ENCODE measurements around the gene OSBPL10. TPM values are rescaled to one million over a fixed set of nuclear protein-coding genes. Genes with fewer than 3 reads are reported as not detected.
A peak's percentile ranks its signal among the peaks of the same experiment; 100 is the strongest.

Gene OSBPL10
- total RNA-seq, 2 experiments from 2014 or later: 6.1 to 6.4 TPM

DNA sequence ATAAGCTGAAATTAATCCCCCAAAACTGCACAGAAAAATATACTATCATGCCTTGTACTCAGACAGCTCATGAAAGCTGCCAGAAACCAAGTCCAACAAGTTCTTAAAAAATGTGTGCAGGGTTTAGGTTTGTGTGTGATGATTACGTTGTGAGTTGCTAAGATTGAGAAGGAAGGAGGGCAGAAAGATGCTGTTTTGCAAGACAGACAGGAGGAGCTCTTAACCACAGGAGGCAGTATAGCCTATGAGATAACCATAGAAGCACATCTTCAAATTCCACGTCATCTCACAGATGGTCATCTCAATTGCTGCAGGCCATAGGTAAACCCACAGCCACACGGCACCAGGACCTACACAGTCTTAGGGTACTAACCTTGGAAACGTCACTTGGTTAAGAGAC, 256.4 kb downstream of the OSBPL10 start:
- intact Hi-C loops (cut with micrococcal nuclease): loop anchor here (2.0 kb wide), 1 partner anchor 44 kb away; no protein-coding TSS in a partner anchor
- Mint-ChIP-seq H3K4me1 (ENCODE audit: low read depth) (no peaks in the 10 kb centered on the region), H3K36me3 (ENCODE audit: low read depth) (no peaks in the 10 kb centered on the region), H3K27me3 (ENCODE audit: low read depth) (peaks cover 5% of the 10 kb centered on the region), H3K4me3 (no peak overlapping the region), H3K9me3 (no peaks in the 10 kb centered on the region), H3K27ac (no peak overlapping the region)
- DNase-seq: no peak
- CTCF ChIA-PET: interaction anchor here (0.6 to 1.3 kb wide), 5 partner anchors 11 to 773 kb away, joined by 3 to 5 read pairs (median 3); no protein-coding TSS in a partner anchor

DNA sequence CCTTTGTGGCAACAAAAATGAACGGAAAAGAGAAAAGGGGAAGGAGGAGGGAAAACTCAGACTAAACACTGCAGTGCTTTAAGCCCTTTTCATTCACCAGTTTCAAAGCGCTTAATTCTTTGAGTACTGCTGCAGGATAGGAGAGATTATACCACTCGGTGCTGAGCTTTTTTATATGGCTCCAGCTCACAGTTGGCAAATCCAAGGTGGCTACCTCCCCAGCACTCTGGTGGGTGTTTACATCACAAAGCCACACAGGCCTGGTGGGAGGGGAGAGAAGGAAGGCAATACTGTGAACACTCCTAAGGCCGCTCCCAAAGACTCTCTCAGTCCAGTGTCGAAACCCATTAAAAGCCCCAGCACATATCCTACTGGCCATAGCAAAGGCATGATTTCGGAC, 256.9 kb downstream of the OSBPL10 start:
- H3K9me3 Mint-ChIP-seq: no peaks in the 10 kb centered on the region
- H3K36me3 Mint-ChIP-seq (ENCODE audit: low read depth): no peaks in the 10 kb centered on the region
- CTCF ChIA-PET: interaction anchor here (0.6 to 1.3 kb wide), 4 partner anchors 10 to 774 kb away, joined by 3 to 5 read pairs (median 3); no protein-coding TSS in a partner anchor
- H3K27ac Mint-ChIP-seq: no peak overlapping the region
- intact Hi-C loops (cut with micrococcal nuclease): loop anchor here (2.0 kb wide), 1 partner anchor 45 kb away; no protein-coding TSS in a partner anchor
- H3K4me1 Mint-ChIP-seq (ENCODE audit: low read depth): no peaks in the 10 kb centered on the region
- no peak overlapping the region for H3K4me3 Mint-ChIP-seq
- DNase-seq: no peak
- peaks cover 5% of the 10 kb centered on the region for H3K27me3 Mint-ChIP-seq (ENCODE audit: low read depth)

DNA sequence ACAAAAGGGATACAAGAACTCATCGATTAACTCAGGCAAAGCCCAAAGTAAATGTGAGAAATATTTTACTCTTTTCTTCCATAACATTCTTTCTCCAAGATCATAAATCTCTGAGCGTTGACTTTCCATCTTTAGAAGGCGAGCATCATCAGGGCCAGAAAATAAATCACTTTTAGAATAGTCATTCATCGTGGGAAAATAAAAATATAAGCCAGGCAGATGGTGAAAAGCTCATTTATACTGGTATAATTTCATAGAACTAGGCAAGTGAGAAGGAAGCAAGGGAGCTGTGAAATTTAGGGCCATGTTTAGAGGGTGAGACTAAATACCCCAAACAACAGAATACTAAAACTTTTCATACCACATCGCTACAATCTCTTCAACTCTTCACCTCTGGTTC, 257.4 kb downstream of the OSBPL10 start:
- no peaks in the 10 kb centered on the region for H3K4me1 Mint-ChIP-seq (ENCODE audit: low read depth)
- no peak overlapping the region for H3K27ac Mint-ChIP-seq
- intact Hi-C loops (cut with micrococcal nuclease): loop anchor here (2.0 kb wide), 1 partner anchor 45 kb away; no protein-coding TSS in a partner anchor
- H3K4me3 Mint-ChIP-seq: no peak overlapping the region
- H3K27me3 Mint-ChIP-seq (ENCODE audit: low read depth): peaks cover 5% of the 10 kb centered on the region
- CTCF ChIA-PET: interaction anchor here (1.3 kb wide), 1 partner anchor 25 kb away, joined by 5 read pairs; no protein-coding TSS in a partner anchor
- DNase-seq: no peak
- no peaks in the 10 kb centered on the region for H3K9me3 Mint-ChIP-seq
- H3K36me3 Mint-ChIP-seq (ENCODE audit: low read depth): no peaks in the 10 kb centered on the region

DNA sequence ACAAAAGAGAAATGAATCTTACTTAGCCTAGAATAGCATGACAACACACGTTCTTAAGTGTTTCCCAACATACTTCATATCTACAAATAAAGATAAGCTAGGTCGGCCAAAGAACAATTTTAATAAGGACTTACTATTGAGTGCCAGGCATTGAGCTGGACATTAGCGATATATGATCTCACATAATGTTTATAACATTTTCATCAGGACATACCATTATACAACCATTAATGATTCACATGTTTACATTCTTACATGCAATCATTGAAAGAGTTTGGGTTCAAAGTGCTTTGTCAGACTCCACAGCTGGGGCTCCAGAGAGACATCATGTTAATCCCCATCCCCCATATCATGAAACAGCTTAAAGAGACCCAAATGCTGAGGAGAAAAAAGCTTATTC, 259.4 kb downstream of the OSBPL10 start:
- DNase-seq: no peak
- peaks cover 2% of the 10 kb centered on the region for H3K27me3 Mint-ChIP-seq (ENCODE audit: low read depth)
- H3K27ac Mint-ChIP-seq: no peak overlapping the region
- H3K36me3 Mint-ChIP-seq (ENCODE audit: low read depth): no peaks in the 10 kb centered on the region
- intact Hi-C loops (cut with micrococcal nuclease): no loop called here
- no peak overlapping the region for H3K4me3 Mint-ChIP-seq
- H3K4me1 Mint-ChIP-seq (ENCODE audit: low read depth): no peaks in the 10 kb centered on the region
- H3K9me3 Mint-ChIP-seq: no peaks in the 10 kb centered on the region
- CTCF ChIA-PET: interaction anchor here (0.9 kb wide), 1 partner anchor 47 kb away, joined by 3 read pairs; no protein-coding TSS in a partner anchor

DNA sequence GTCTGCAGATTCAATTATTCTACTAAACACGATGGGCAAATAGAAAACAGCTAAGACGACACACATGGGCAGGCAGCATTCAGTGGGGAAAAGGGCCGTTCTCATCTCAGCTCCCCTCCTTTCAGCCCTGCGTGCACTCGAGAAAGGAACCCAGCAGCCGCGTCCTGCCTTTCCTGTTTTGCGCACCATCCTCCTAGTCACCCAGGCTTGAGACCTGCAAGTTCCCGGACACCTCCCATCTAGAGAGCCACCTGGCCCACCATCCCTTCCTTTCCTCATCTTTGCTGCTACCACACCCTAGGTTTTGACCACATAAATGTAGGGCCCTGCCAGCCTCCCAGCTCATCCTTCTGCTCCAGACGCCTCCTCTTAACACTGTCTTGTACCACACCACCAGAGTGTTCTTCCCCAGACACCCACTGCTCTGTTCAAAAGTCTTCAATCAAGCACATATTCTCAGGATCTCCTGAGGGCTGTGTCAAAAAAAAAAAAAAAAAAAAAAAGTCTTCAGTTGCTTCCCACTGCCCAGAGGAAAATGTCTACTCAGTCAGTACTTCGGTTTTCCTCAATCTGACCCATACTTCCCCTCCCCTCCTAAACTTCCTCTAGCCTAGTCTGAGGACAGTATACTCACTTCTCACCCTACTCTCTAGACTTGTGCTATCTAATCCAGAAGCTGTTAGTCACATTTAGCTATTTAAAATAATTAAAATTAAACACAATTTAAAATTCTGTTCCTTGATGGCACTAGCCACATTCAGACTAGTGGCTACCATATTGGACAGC, 266.4 kb downstream of the OSBPL10 start:
- H3K4me1 Mint-ChIP-seq (ENCODE audit: low read depth): no peaks in the 10 kb centered on the region
- H3K27ac Mint-ChIP-seq: no peak overlapping the region
- H3K4me3 Mint-ChIP-seq: no peak overlapping the region
- CTCF ChIA-PET: interaction anchor here (0.6 to 1.2 kb wide), 2 partner anchors 10 to 77 kb away, joined by 3 to 4 read pairs; no protein-coding TSS in a partner anchor
- intact Hi-C loops (cut with micrococcal nuclease): no loop called here
- DNase-seq: no peak
- H3K36me3 Mint-ChIP-seq (ENCODE audit: low read depth): no peaks in the 10 kb centered on the region
- no peaks in the 10 kb centered on the region for H3K9me3 Mint-ChIP-seq
- no peaks in the 10 kb centered on the region for H3K27me3 Mint-ChIP-seq (ENCODE audit: low read depth)

DNA sequence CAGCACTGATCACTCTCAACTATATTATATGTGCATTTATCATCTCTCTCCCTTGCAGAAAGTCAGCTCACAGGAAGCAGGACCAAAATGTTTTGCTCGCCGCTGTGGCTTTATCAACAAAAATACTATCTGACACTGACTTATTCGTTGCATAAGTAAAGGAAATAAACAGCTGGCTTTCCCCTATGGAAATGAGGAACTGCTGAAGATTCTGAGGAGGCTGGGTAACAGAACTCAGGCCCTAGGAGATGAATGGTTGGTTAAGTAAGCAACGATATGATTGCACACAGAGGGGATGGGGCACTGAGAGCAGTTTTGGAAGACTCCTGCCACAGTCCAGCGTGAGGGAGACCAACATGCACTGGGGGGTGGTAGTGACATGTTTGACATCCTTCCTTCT, 267.2 kb downstream of the OSBPL10 start:
- H3K36me3 Mint-ChIP-seq (ENCODE audit: low read depth): no peaks in the 10 kb centered on the region
- H3K4me1 Mint-ChIP-seq (ENCODE audit: low read depth): no peaks in the 10 kb centered on the region
- no peak overlapping the region for H3K4me3 Mint-ChIP-seq
- no peaks in the 10 kb centered on the region for H3K9me3 Mint-ChIP-seq
- no peaks in the 10 kb centered on the region for H3K27me3 Mint-ChIP-seq (ENCODE audit: low read depth)
- intact Hi-C loops (cut with micrococcal nuclease): no loop called here
- H3K27ac Mint-ChIP-seq: no peak overlapping the region
- DNase-seq: no peak
- CTCF ChIA-PET: interaction anchor here (1.2 kb wide), 1 partner anchor 11 kb away, joined by 3 read pairs; no protein-coding TSS in a partner anchor

DNA sequence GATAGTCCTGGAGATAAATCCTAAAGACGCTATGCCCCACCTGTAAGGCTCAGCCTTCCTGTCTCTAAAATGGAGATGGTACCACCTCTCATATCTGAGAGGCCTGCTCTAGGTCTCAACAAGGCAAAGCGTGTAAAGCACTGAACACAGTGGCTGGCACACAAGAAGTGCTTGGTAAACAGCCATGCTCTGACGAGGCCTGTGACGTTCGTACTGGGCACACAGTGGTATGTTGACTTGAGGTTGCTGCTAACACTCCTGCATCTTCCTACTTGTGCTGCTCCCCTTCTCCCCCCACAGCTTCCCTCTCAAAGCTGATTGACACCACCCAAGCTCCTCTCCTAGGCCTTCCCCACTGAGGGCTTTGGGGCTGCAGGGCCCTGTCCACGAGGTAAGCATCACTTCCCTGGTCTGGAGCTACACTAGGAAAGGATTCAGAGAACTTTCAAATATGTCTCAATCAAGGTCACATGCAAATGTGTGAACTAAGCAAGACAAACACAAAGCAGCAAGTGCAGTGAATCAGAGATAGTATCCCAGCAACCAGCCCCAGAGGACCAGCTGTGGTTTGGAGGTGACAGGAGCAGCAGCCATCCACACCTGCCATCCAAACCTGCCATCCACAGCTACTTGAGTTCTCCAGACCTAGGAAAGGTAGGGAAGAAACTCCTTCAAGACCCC, 270.8 kb downstream of the OSBPL10 start:
- Mint-ChIP-seq H3K9me3 (no peaks in the 10 kb centered on the region), H3K36me3 (ENCODE audit: low read depth) (no peaks in the 10 kb centered on the region), H3K4me3 (no peak overlapping the region), H3K4me1 (ENCODE audit: low read depth) (peaks cover under 1% of the 10 kb centered on the region), H3K27ac (no peak overlapping the region), H3K27me3 (ENCODE audit: low read depth) (no peaks in the 10 kb centered on the region)
- intact Hi-C loops (cut with micrococcal nuclease): no loop called here
- DNase-seq: no peak
- CTCF ChIA-PET: interaction anchor here (0.6 to 0.7 kb wide), 2 partner anchors 14 to 614 kb away, joined by 3 read pairs; no protein-coding TSS in a partner anchor

DNA sequence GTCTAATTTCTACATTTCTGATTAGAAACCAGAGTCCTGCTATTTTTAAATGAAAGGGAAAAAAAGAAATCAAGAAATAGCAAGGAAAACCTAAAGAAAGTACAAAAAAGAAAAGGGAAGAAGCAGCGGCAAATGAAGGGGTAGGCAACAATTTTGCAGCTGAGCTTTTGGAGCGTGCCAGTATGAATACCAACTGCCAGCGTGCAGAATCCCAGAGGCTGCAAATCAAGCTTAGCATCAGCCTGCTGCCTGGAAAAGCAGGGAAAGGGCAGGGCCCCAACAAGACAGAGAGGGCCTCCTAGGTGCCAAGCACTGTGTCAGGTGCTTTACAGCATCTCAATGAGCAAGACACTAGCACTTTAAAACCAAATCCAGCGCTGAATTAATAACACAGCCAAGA, 271.5 kb downstream of the OSBPL10 start:
- CTCF ChIA-PET: interaction anchor here (0.6 to 0.7 kb wide), 2 partner anchors 15 to 613 kb away, joined by 3 read pairs; no protein-coding TSS in a partner anchor
- no peak overlapping the region for H3K27ac Mint-ChIP-seq

DNA sequence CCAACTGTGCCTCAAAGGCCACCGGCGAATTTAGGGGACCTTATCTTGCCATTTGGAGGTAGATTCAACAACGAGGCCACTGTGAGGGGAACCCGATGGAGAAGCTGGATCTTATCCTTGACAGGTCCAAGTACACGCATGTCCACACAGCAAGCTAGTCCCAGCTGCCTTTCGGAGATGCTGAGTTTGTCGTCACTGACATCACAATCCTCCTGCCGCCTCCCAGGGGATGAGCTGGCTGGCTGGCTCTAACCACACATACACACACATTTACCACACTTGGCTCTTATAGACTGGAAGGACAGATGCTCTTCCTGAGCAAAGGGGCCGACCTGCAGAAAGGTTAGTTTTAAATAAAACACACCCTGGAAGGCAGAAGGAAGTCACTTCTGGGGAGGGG, 272.1 kb downstream of the OSBPL10 start:
- CTCF ChIA-PET: no interaction called here
- H3K4me1 Mint-ChIP-seq (ENCODE audit: low read depth): peaks cover 13% of the 10 kb centered on the region
- H3K9me3 Mint-ChIP-seq: no peaks in the 10 kb centered on the region
- peaks cover 2% of the 10 kb centered on the region for H3K27me3 Mint-ChIP-seq (ENCODE audit: low read depth)
- H3K4me3 Mint-ChIP-seq: no peak overlapping the region
- intact Hi-C loops (cut with micrococcal nuclease): no loop called here
- H3K36me3 Mint-ChIP-seq (ENCODE audit: low read depth): no peaks in the 10 kb centered on the region
- no peak for DNase-seq
- no peak overlapping the region for H3K27ac Mint-ChIP-seq

More for the DNA sequence above, 271.5 kb downstream of the OSBPL10 start:
- H3K4me1 Mint-ChIP-seq (ENCODE audit: low read depth): peaks cover 8% of the 10 kb centered on the region
- DNase-seq: no peak
- H3K27me3 Mint-ChIP-seq (ENCODE audit: low read depth): peaks cover 2% of the 10 kb centered on the region
- intact Hi-C loops (cut with micrococcal nuclease): no loop called here
- H3K4me3 Mint-ChIP-seq: no peak overlapping the region
- no peaks in the 10 kb centered on the region for H3K36me3 Mint-ChIP-seq (ENCODE audit: low read depth)
- no peaks in the 10 kb centered on the region for H3K9me3 Mint-ChIP-seq

DNA sequence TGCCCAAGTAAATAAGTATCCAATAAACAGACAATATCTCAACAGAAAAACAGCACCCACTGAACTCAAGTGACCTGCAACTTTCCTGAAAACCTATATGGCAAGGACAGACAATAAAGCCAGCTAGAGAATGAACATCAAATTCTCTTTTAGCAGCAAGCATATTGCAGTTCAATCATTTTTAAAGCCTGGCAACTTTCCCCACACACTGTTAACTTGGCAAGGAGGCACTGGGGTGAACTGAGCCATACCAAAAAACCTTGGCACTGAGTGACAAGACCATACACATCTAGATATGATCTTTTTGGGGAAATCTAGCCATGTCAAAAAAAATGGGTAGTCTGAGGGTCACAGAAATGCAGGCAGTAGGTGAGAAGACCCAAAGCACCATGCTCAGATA, 273.8 kb downstream of the OSBPL10 start:
- intact Hi-C loops (cut with micrococcal nuclease): no loop called here
- Mint-ChIP-seq H3K36me3 (ENCODE audit: low read depth) (no peaks in the 10 kb centered on the region), H3K4me1 (ENCODE audit: low read depth) (peaks cover 13% of the 10 kb centered on the region), H3K9me3 (no peaks in the 10 kb centered on the region), H3K27me3 (ENCODE audit: low read depth) (peaks cover 7% of the 10 kb centered on the region), H3K27ac (no peak overlapping the region), H3K4me3 (no peak overlapping the region)
- no peak for DNase-seq
- CTCF ChIA-PET: no interaction called here

DNA sequence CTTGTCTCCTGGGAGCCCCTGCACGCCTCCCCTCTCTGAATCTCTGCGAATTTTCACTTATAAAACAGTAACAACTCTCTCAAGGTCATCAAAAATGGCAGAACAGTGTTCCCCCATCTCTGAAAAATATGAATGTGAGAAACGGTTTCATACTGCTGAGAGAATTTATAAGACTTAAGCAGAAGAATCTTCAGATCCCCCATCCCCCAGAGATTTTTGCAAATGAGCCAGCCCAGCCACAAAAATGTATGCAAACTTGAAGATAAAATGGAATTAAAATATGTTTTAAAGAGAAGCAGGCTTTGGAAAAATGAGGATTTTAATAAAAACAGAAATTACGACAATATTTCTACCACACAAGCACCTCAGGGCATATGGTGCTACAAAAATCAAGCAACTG, 275.3 kb downstream of the OSBPL10 start:
- no peak overlapping the region for H3K27ac Mint-ChIP-seq
- no peak for DNase-seq
- H3K27me3 Mint-ChIP-seq (ENCODE audit: low read depth): peaks cover 7% of the 10 kb centered on the region
- no peak overlapping the region for H3K4me3 Mint-ChIP-seq
- peaks cover 13% of the 10 kb centered on the region for H3K4me1 Mint-ChIP-seq (ENCODE audit: low read depth)
- no peaks in the 10 kb centered on the region for H3K36me3 Mint-ChIP-seq (ENCODE audit: low read depth)
- intact Hi-C loops (cut with micrococcal nuclease): loop anchor here (2.0 kb wide), 4 partner anchors 63 to 453 kb away; no protein-coding TSS in a partner anchor
- CTCF ChIA-PET: interaction anchor here (0.6 to 1.8 kb wide), 2 partner anchors 10 to 1387 kb away, joined by 3 to 6 read pairs; no protein-coding TSS in a partner anchor
- no peaks in the 10 kb centered on the region for H3K9me3 Mint-ChIP-seq

DNA sequence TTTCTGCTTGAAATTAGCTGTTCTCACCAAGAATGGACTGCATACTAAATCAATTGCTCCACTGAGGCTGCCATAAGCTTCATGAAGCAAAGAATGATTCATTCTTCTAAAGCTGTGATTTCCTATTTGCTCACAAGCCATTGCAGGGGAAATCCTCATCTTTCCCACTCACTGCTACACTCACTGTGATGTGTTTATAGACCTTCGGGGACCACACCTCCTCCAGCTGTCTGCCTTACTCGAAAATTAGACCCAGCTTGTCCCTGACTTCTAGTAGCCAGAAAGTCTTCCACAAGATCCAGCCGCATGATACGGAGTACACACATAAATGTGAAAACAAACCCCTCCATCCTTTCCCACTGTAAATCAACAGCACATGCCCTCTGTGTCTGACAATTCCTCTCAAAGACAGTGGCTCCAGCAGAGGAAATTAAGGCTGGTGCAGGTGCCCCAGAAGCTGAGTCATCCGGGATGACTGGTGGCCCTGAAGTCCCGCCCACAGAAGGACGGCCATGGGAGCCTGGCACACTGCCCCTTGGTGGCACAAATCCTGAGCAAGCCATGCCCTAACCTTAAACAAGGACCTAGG, 276.4 kb downstream of the OSBPL10 start:
- CTCF ChIA-PET: interaction anchor here (1.1 to 1.8 kb wide), 2 partner anchors 9 to 71 kb away, joined by 3 to 6 read pairs; no protein-coding TSS in a partner anchor
- intact Hi-C loops (cut with micrococcal nuclease): loop anchor here (1.0 to 5.0 kb wide), 10 partner anchors 52 to 937 kb away; partner anchors contain the start of gene STT3B
- Mint-ChIP-seq H3K4me1 (ENCODE audit: low read depth) (peaks cover 13% of the 10 kb centered on the region), H3K9me3 (no peaks in the 10 kb centered on the region), H3K36me3 (ENCODE audit: low read depth) (no peaks in the 10 kb centered on the region), H3K4me3 (peak overlapping the region; percentile 55), H3K27me3 (ENCODE audit: low read depth) (peaks cover 7% of the 10 kb centered on the region), H3K27ac (peak overlapping the region; percentile 85)
- DNase-seq: peak; percentile 74

Measured in activated naive CD4-positive, alpha-beta T cell treated with anti-CD3 and anti-CD28 coated beads for 36 hours (primary cell).